H1 (cell line): ENCODE measurements around the gene KRTAP5-8. TPM values are rescaled to one million over a fixed set of nuclear protein-coding genes. Genes with fewer than 3 reads are reported as not detected.

Experiments
- CTCF ChIA-PET: fragments of 300-600 bp; sonication (Branson Sonifier 250); formaldehyde crosslinking; loops from one replicate; lab custom pipeline; 2021; ENCODE audit not compliant: partially characterized antibody; lab: Charles Lee
- POLR2A ChIA-PET: fragments of 300-600 bp; sonication (Branson Sonifier 250); formaldehyde crosslinking; loops from one replicate; lab custom pipeline; 2021; ENCODE audit warnings: inconsistent platforms; ENCODE audit not compliant: partially characterized antibody; lab: Charles Lee
- DNase-seq, 2 experiments: peaks; one replicate each; pipeline versions ENCODE4 v3.0.0 to v3.0.0-alpha.2; 2010 to 2022; ENCODE audit warnings: low spot score in 2 of 2, low read depth in 1 of 2, mixed read lengths in 1 of 2
- FAIRE-seq: peaks from 2 replicates; lab custom pipeline; 2011; peaks lifted over from hg19 to GRCh38; lab: Jason Lieb, UNC
- H2AFZ ChIP-seq: 2 replicates; pipeline ENCODE4 v1.8.1; 2012; ENCODE audit warnings: low read length, inconsistent platforms
- H2AK5ac ChIP-seq: 2 replicates; pipeline ENCODE4 v1.6.1; 2013; ENCODE audit warnings: low read depth, low read length
- H2BK120ac ChIP-seq: replicated peaks from 2 replicates; pipeline ENCODE3; 2013; ENCODE audit warnings: low read depth, low read length, inconsistent platforms
- H2BK12ac ChIP-seq: 2 replicates; pipeline ENCODE4 v1.6.1; 2013; ENCODE audit warnings: low read depth, low read length
- H2BK15ac ChIP-seq: 2 replicates; pipeline ENCODE4 v1.6.1; 2013; ENCODE audit warnings: low read length
- H2BK20ac ChIP-seq: 2 replicates; pipeline ENCODE4 v1.6.1; 2013; ENCODE audit warnings: low read length
- H2BK5ac ChIP-seq: 2 replicates; pipeline ENCODE4 v1.6.1; 2013; ENCODE audit warnings: low read depth, low read length
- H3K14ac ChIP-seq: 2 replicates; pipeline ENCODE4 v1.6.1; 2013; ENCODE audit warnings: inconsistent platforms; ENCODE audit not compliant: insufficient read length
- H3K18ac ChIP-seq: 2 replicates; pipeline ENCODE4 v1.6.1; 2013; ENCODE audit warnings: low read length; ENCODE audit errors: extremely low read depth
- H3K23ac ChIP-seq: 2 replicates; pipeline ENCODE4 v1.6.1; 2013; ENCODE audit warnings: inconsistent platforms; ENCODE audit not compliant: insufficient read length
- H3K23me2 ChIP-seq: 2 replicates; pipeline ENCODE4 v1.6.1; 2013; ENCODE audit warnings: low read depth, low read length
- H3K27ac ChIP-seq: 2 replicates; pipeline ENCODE4 v1.6.1; 2011; ENCODE audit warnings: low read depth, low read length, inconsistent platforms
- H3K27me3 ChIP-seq, 4 experiments: replicated peaks in 1 of 4; 1 replicate in 1 of 4; 2 replicates in 3 of 4; pipeline versions ENCODE4 v1.6.1 to v1.8.1; 2011 to 2013; ENCODE audit warnings: low read length in 3 of 4, mild to moderate bottlenecking in 3 of 4, inconsistent platforms in 2 of 4, mixed read lengths in 2 of 4, moderate library complexity in 1 of 4; ENCODE audit not compliant: control insufficient read depth in 3 of 4, insufficient read depth in 3 of 4; ENCODE audit errors: extremely low read depth in 1 of 4
- H3K36me3 ChIP-seq, 4 experiments: 2 replicates each; pipeline versions ENCODE4 v1.6.1 to v1.8.1; 2011 to 2013; ENCODE audit warnings: mild to moderate bottlenecking in 4 of 4, low read length in 3 of 4, moderate library complexity in 2 of 4, control low read depth in 1 of 4, inconsistent platforms in 1 of 4; ENCODE audit not compliant: insufficient read depth in 4 of 4, control insufficient read depth in 2 of 4
- H3K4ac ChIP-seq: replicated peaks from 2 replicates; pipeline ENCODE3; 2013; ENCODE audit warnings: low read length, low read depth, mixed read lengths, inconsistent platforms; ENCODE audit not compliant: insufficient read length
- H3K4me1 ChIP-seq, 4 experiments: replicated peaks in 1 of 4; 1 replicate in 1 of 4; 2 replicates in 3 of 4; pipeline versions ENCODE4 v1.6.1 to v1.8.1; 2011 to 2013; ENCODE audit warnings: low read length in 3 of 4, inconsistent platforms in 2 of 4, mixed read lengths in 1 of 4; ENCODE audit not compliant: insufficient read depth in 4 of 4, control insufficient read depth in 3 of 4
- H3K4me2 ChIP-seq, 2 experiments: 2 replicates each; pipeline versions ENCODE4 v1.6.1 to v1.8.1; 2011 to 2013; ENCODE audit warnings: low read depth in 2 of 2, low read length in 2 of 2, control low read depth in 1 of 2, inconsistent platforms in 1 of 2, mild to moderate bottlenecking in 1 of 2; ENCODE audit not compliant: insufficient read depth in 1 of 2
- H3K4me3 ChIP-seq, 4 experiments: fragments of 200-600, 300-600 bp in 1 of 4; sonication (generic), shearing (Covaris generic), sonication (Bioruptor Twin) in 1 of 4; 2 replicates each; pipeline versions ENCODE4 v1.5.1 to v1.8.1; 2011 to 2016; ENCODE audit warnings: low read length in 4 of 4, low read depth in 3 of 4, control low read depth in 2 of 4, inconsistent platforms in 2 of 4, mild to moderate bottlenecking in 2 of 4, mixed read lengths in 1 of 4, moderate library complexity in 1 of 4; ENCODE audit not compliant: insufficient read depth in 2 of 4; ENCODE audit errors: extremely low read depth in 1 of 4
- H3K56ac ChIP-seq: replicated peaks from 2 replicates; pipeline ENCODE3; 2013; ENCODE audit warnings: low read depth, mild to moderate bottlenecking, mixed read lengths, low read length, inconsistent platforms; ENCODE audit not compliant: insufficient read length
- H3K79me1 ChIP-seq: 2 replicates; pipeline ENCODE4 v1.6.1; 2013; ENCODE audit warnings: low read depth, low read length, control low read depth
- H3K79me2 ChIP-seq, 2 experiments: 2 replicates each; pipeline versions ENCODE4 v1.6.1 to v1.8.1; 2012 to 2013; ENCODE audit warnings: low read length in 2 of 2, mild to moderate bottlenecking in 2 of 2, inconsistent platforms in 1 of 2; ENCODE audit not compliant: insufficient read depth in 2 of 2, control insufficient read depth in 1 of 2
- H3K9ac ChIP-seq, 4 experiments: replicated peaks in 1 of 4; 1 replicate in 1 of 4; 2 replicates in 3 of 4; pipeline versions ENCODE4 v1.6.1 to v1.8.1; 2011 to 2013; ENCODE audit warnings: low read depth in 3 of 4, low read length in 3 of 4, control low read depth in 2 of 4, mild to moderate bottlenecking in 2 of 4, moderate library complexity in 2 of 4, inconsistent platforms in 1 of 4; ENCODE audit errors: extremely low read depth in 1 of 4
- H3K9me3 ChIP-seq, 2 experiments: 2 replicates each; pipeline versions ENCODE4 v1.6.1 to v1.8.1; 2012 to 2013; ENCODE audit warnings: mild to moderate bottlenecking in 2 of 2, moderate library complexity in 2 of 2, control low read depth in 1 of 2, inconsistent platforms in 1 of 2, low read depth in 1 of 2, low read length in 1 of 2, mixed read lengths in 1 of 2; ENCODE audit not compliant: insufficient read depth in 2 of 2
- H4K20me1 ChIP-seq, 2 experiments: replicated peaks in 1 of 2; 2 replicates each; pipeline versions ENCODE3 to v1.8.1; 2011 to 2013; ENCODE audit warnings: inconsistent platforms in 2 of 2, low read length in 2 of 2, mild to moderate bottlenecking in 1 of 2; ENCODE audit not compliant: insufficient read depth in 2 of 2, control insufficient read depth in 1 of 2
- H4K5ac ChIP-seq: 2 replicates; pipeline ENCODE4 v1.6.1; 2013; ENCODE audit warnings: low read length, low read depth, mixed read lengths, inconsistent platforms; ENCODE audit not compliant: insufficient read length
- H4K8ac ChIP-seq: 2 replicates; pipeline ENCODE4 v1.8.0; 2013; ENCODE audit warnings: mild to moderate bottlenecking, moderate library complexity, low read length, inconsistent platforms; ENCODE audit not compliant: insufficient read depth; ENCODE audit errors: extremely low read depth
- H4K91ac ChIP-seq: replicated peaks from 2 replicates; pipeline ENCODE3; 2013; ENCODE audit warnings: low read length, mixed read lengths, inconsistent platforms; ENCODE audit not compliant: insufficient read length
- BACH1 ChIP-seq: IDR thresholded peaks from 2 replicates; pipeline ENCODE4 v1.6.1; 2012; ENCODE audit warnings: low read length, improper control_type of control experiment
- CHD1 ChIP-seq: IDR thresholded peaks from 2 replicates; pipeline ENCODE4 v1.6.1; 2012; ENCODE audit warnings: low read depth, low read length, improper control_type of control experiment
- CREB1 ChIP-seq: IDR thresholded peaks from 2 replicates; pipeline ENCODE4 v1.6.1; 2012; ENCODE audit warnings: inconsistent platforms
- MAFK ChIP-seq: IDR thresholded peaks from 2 replicates; pipeline ENCODE4 v1.6.1; 2012; ENCODE audit warnings: low read depth, mild to moderate bottlenecking, improper control_type of control experiment, low read length
- PHF8 ChIP-seq: fragments of 200-600 bp; sonication (generic); conservative IDR thresholded peaks from 2 replicates; pipeline ENCODE4 v1.7.1; 2012; ENCODE audit warnings: low read depth, mild to moderate bottlenecking, inconsistent platforms, low read length, moderate library complexity
- POLR2AphosphoS5 ChIP-seq: IDR thresholded peaks from 2 replicates; pipeline ENCODE4 v1.6.1; 2011; ENCODE audit warnings: low read depth, low read length
- SAP30 ChIP-seq: fragments of 300-600 bp; sonication (generic); IDR thresholded peaks from 2 replicates; pipeline ENCODE4 v1.7.1; 2012; ENCODE audit warnings: low read length, moderate library complexity, mild to moderate bottlenecking, inconsistent platforms; ENCODE audit not compliant: insufficient read depth, insufficient replicate concordance
- TBP ChIP-seq: IDR thresholded peaks from 2 replicates; pipeline ENCODE4 v1.6.1; 2011; ENCODE audit warnings: low read depth, low read length, improper control_type of control experiment
- YY1 ChIP-seq: IDR thresholded peaks from 2 replicates; pipeline ENCODE4 v1.6.1; 2011; ENCODE audit warnings: low read depth, mild to moderate bottlenecking, low read length
- whole genome bisulfite sequencing, 2 experiments: shearing (Covaris generic) in 1 of 2; methylation state at CpG; one replicate each; pipeline versions ENCODE4 v1.1.6 to v1.1.7; 2013 to 2015; ENCODE audit warnings: low lambda C conversion rate in 2 of 2, mixed read lengths in 2 of 2, inconsistent platforms in 1 of 2, low coverage in 1 of 2, missing lambda C conversion rate in 1 of 2; ENCODE audit not compliant: insufficient replicate concordance in 2 of 2, insufficient coverage in 1 of 2, insufficient read length in 1 of 2; ENCODE audit errors: extremely low coverage in 1 of 2, missing lambda C conversion rate in 1 of 2; 5-methylcytosine and 5-hydroxymethylcytosine counted together
- polyA plus RNA-seq, 7 experiments: library from polyadenylated mRNA; depleted of rRNA in 3 of 7; stranded (reverse) in 5 of 7; unstranded in 2 of 7; fragments of >200 nt in 5 of 7; fragments of 200-250 nt in 2 of 7; gene quantifications; 1 replicate in 5 of 7; 2 replicates in 1 of 7; 4 replicates in 1 of 7; pipeline versions ENCODE4 v1.2.1 to v1.2.3, GENCODE V29; 2011 to 2013; ENCODE audit warnings: missing spikeins in 2 of 7, mixed read lengths in 2 of 7
- total RNA-seq: library from RNA; stranded (reverse); fragmentation: NEBNext Ultra II Directional; extraction: Animal tissue kit (Norgen Biotek cat#: 25700); gene quantifications from 2 replicates; pipeline ENCODE4 v1.2.1, GENCODE V29; 2021

The KRTAP5-8 gene
- total and polyA plus RNA-seq, 2 of the 8 experiments (the other 6 are each of a cell fraction or from before 2014, with no cell fraction given) = not detected

DNA sequence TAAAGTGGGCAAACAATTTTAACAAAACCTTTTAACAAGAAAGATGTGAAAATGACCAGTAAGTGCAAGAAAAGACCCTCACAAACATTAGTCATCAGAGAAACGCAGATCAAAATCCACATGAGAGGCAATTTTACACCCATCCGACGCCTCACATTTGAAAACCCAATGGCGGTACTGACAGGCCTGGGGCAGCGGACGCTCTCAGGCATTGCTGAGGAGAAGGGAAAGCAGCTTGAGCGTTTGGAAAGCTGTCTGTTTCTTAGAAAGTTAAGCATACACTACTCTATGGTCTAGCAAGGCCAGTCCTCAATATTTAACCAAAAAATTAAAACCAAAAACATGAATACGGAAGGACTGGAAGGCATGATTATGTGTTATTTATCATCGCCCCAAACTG is 2.0 kb upstream of the KRTAP5-8 start:
- no peak overlapping the region for H2AK5ac ChIP-seq
- no peak overlapping the region for H3K27ac ChIP-seq
- H3K56ac ChIP-seq = no peak overlapping the region
- H3K4me1 ChIP-seq = no peaks in the 10 kb centered on the region
- no peaks in the 10 kb centered on the region for H3K27me3 ChIP-seq
- no peak overlapping the region for H3K9ac ChIP-seq
- no peak overlapping the region for H3K4me3 ChIP-seq
- no peak overlapping the region for H2BK20ac ChIP-seq
- no peak overlapping the region for H4K91ac ChIP-seq
- no peak overlapping the region for H2BK15ac ChIP-seq
- H4K5ac ChIP-seq = no peak overlapping the region
- TF ChIP-seq TBP = no peak
- TF ChIP-seq CHD1 = no peak
- no peak for TF ChIP-seq POLR2AphosphoS5
- no peak for TF ChIP-seq BACH1
- TF ChIP-seq MAFK = no peak
- no peak for TF ChIP-seq CREB1
- TF ChIP-seq SAP30 = no peak
- no peak for TF ChIP-seq YY1
- no peak for TF ChIP-seq PHF8
- H3K4me2 ChIP-seq = no peak overlapping the region
- ChIA-PET POLR2A (no interaction called here), CTCF (no interaction called here)
- H3K23me2 ChIP-seq = no peaks in the 10 kb centered on the region; the same call in 1 of the 2 replicates
- H3K9me3 ChIP-seq = no peaks in the 10 kb centered on the region
- H3K79me1 ChIP-seq = no peaks in the 10 kb centered on the region
- no peak overlapping the region for H3K18ac ChIP-seq
- 90% methylated on average over 9 of the region's 9 CpGs; no CpG with 5 or more reads in 1 of the 2 experiments for WGBS, 2 experiments
- H4K20me1 ChIP-seq = no peaks in the 10 kb centered on the region
- H3K36me3 ChIP-seq = no peaks in the 10 kb centered on the region
- H3K79me2 ChIP-seq = no peaks in the 10 kb centered on the region
- H2BK5ac ChIP-seq = no peak overlapping the region
- FAIRE-seq (no peak), DNase-seq (no peak)
- H2BK12ac ChIP-seq = no peak overlapping the region
- no peak overlapping the region for H3K4ac ChIP-seq
- no peak overlapping the region for H2AFZ ChIP-seq
- H3K14ac ChIP-seq = no peak overlapping the region
- no peak overlapping the region for H3K23ac ChIP-seq
- no peak overlapping the region for H4K8ac ChIP-seq
- no peak overlapping the region for H2BK120ac ChIP-seq
